Panc1 (cell line): ENCODE results near the gene KMT2D.

Source experiments
- POLR2AphosphoS5 ChIP-seq: IDR thresholded peaks from 2 replicates; pipeline ENCODE4 v1.6.1; 2012; ENCODE audit warnings: mild to moderate bottlenecking, low read depth, low read length, moderate library complexity
- REST ChIP-seq, 2 experiments: IDR thresholded peaks; 2 replicates each; pipeline ENCODE4 v1.6.1; 2011 to 2012; ENCODE audit warnings: low read depth in 2 of 2, control low read depth in 1 of 2, low read length in 1 of 2, mild to moderate bottlenecking in 1 of 2, moderate library complexity in 1 of 2; ENCODE audit not compliant: insufficient read depth in 1 of 2
- TF ChIP-seq, protein P1 (sequence below): fragments of 450-650 bp; IDR thresholded peaks from 2 replicates; pipeline ENCODE4 v1.5.1; 2017; ENCODE audit warnings: mild to moderate bottlenecking

GRCh38 chr12:49100380-49100779 is 39.8 kb upstream of the KMT2D start:
- TF ChIP-seq, protein P1, sequence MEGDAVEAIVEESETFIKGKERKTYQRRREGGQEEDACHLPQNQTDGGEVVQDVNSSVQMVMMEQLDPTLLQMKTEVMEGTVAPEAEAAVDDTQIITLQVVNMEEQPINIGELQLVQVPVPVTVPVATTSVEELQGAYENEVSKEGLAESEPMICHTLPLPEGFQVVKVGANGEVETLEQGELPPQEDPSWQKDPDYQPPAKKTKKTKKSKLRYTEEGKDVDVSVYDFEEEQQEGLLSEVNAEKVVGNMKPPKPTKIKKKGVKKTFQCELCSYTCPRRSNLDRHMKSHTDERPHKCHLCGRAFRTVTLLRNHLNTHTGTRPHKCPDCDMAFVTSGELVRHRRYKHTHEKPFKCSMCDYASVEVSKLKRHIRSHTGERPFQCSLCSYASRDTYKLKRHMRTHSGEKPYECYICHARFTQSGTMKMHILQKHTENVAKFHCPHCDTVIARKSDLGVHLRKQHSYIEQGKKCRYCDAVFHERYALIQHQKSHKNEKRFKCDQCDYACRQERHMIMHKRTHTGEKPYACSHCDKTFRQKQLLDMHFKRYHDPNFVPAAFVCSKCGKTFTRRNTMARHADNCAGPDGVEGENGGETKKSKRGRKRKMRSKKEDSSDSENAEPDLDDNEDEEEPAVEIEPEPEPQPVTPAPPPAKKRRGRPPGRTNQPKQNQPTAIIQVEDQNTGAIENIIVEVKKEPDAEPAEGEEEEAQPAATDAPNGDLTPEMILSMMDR = no peak
- TF ChIP-seq POLR2AphosphoS5 (no peak), REST (IDR thresholded peaks at IDR 0.05; ENCODE audit: insufficient read depth in 1 of 2, low read depth in 2 of 2, low read length in 1 of 2) (no peak)
